Testis (tissue), 2 donors: ENCODE measurements around the gene DCDC1.

ENCODE experiments used
- CTCF ChIP-seq, 3 experiments: fragments of 450-650 bp in 2 of 3; fragments of 200-600 bp in 1 of 3; sonication (generic) in 1 of 3; IDR thresholded peaks; one replicate each; pipeline ENCODE4 v1.5.1; 2016 to 2019; ENCODE audit warnings: antibody characterized with exemption in 3 of 3, mild to moderate bottlenecking in 2 of 3, moderate library complexity in 1 of 3
- POLR2A ChIP-seq: fragments of 450-650 bp; IDR thresholded peaks from one replicate; pipeline ENCODE4 v1.6.1; 2017; ENCODE audit warnings: antibody characterized with exemption, mild to moderate bottlenecking, moderate library complexity

GRCh38 chr11:30991376-30991775 is 378.2 kb downstream of the DCDC1 start:
- no peak for TF ChIP-seq CTCF (IDR thresholded peaks at IDR 0.05)
- no peak for TF ChIP-seq POLR2A
